Activated T-cell treated with anti-CD3 and anti-CD28 coated beads, Interleukin-2, amount 50 U/mL, for 4 hours (primary cell): Measurements from ENCODE around the gene ZMIZ2. TPM values are rescaled to one million over a fixed set of nuclear protein-coding genes. Genes with fewer than 3 reads are reported as not detected.
"Not testable (repeated sequence)": the region's sequence is repeated elsewhere in the genome, so short reads cannot be mapped to it uniquely, and the experiment has no call there.

Experiments
- ATAC-seq, 2 donors: fragments of 200-7000 bp; cut with Tn5 transposase; one replicate each; pipeline ENCODE4 v1.10.0; 2021
- DNase-seq: peaks from one replicate; pipeline ENCODE4 v3.0.0-alpha.2; 2020
- H3K27me3 Mint-ChIP-seq: one replicate; pipeline ENCODE4 v1.8.0; 2021; ENCODE audit warnings: low read depth, mixed read lengths
- H3K36me3 Mint-ChIP-seq: one replicate; pipeline ENCODE4 v1.8.0; 2022; ENCODE audit warnings: mixed read lengths; ENCODE audit not compliant: insufficient read depth
- H3K4me1 Mint-ChIP-seq: one replicate; pipeline ENCODE4 v1.8.0; 2021; ENCODE audit warnings: low read depth, mixed read lengths
- H3K4me3 Mint-ChIP-seq: one replicate; pipeline ENCODE4 v1.8.0; 2021; ENCODE audit warnings: mild to moderate bottlenecking, moderate library complexity, mixed read lengths
- H3K9me3 Mint-ChIP-seq: one replicate; pipeline ENCODE4 v1.8.0; 2021; ENCODE audit warnings: mixed read lengths
- total RNA-seq, 3 donors: library from RNA; stranded (reverse); gene quantifications; one replicate each; pipeline ENCODE4 v1.2.1, GENCODE V29; 2021

Gene ZMIZ2
- total RNA-seq, 3 donors from 2014 or later = 109 to 137 (median 118) TPM

- no peak for DNase-seq
- Mint-ChIP-seq H3K27me3 (no peaks in the 10 kb centered on the region), H3K36me3 (no peaks in the 10 kb centered on the region), H3K9me3 (no peaks in the 10 kb centered on the region), H3K4me3 (no peak overlapping the region), H3K4me1 (no peaks in the 10 kb centered on the region)
- no peak for ATAC-seq
Measured at GRCh38 chr7:44789990-44790389, 41.3 kb downstream of the ZMIZ2 start.

- H3K36me3 Mint-ChIP-seq = no peaks in the 10 kb centered on the region
- H3K4me3 Mint-ChIP-seq = no peak overlapping the region
- DNase-seq = no peak
- no peak for ATAC-seq
- H3K27me3 Mint-ChIP-seq = no peaks in the 10 kb centered on the region
- H3K9me3 Mint-ChIP-seq = no peaks in the 10 kb centered on the region
- H3K4me1 Mint-ChIP-seq = peaks cover 2% of the 10 kb centered on the region
Measured at GRCh38 chr7:44791278-44792219, 42.9 kb downstream of the ZMIZ2 start.

GRCh38 chr7:44793919-44794318, 45.3 kb downstream of the ZMIZ2 start:
- no peaks in the 10 kb centered on the region for H3K27me3 Mint-ChIP-seq
- ATAC-seq = no peak
- no peaks in the 10 kb centered on the region for H3K9me3 Mint-ChIP-seq
- H3K36me3 Mint-ChIP-seq = peaks cover 16% of the 10 kb centered on the region
- no peak overlapping the region for H3K4me3 Mint-ChIP-seq
- no peak for DNase-seq
- peaks cover 5% of the 10 kb centered on the region for H3K4me1 Mint-ChIP-seq

- DNase-seq = no peak
- Mint-ChIP-seq H3K27me3 (no peaks in the 10 kb centered on the region), H3K9me3 (no peaks in the 10 kb centered on the region), H3K4me1 (peaks cover 5% of the 10 kb centered on the region), H3K36me3 (peaks cover 17% of the 10 kb centered on the region), H3K4me3 (no peak overlapping the region)
- no peak for ATAC-seq
Measured at GRCh38 chr7:44794331-44794730, 45.7 kb downstream of the ZMIZ2 start.

GRCh38 chr7:44796034-44796503, 47.4 kb downstream of the ZMIZ2 start:
- ATAC-seq (peak; percentile 13 to 17), DNase-seq (no peak)
- Mint-ChIP-seq H3K9me3 (no peaks in the 10 kb centered on the region), H3K4me3 (peak overlapping the region; percentile 95), H3K27me3 (no peaks in the 10 kb centered on the region), H3K4me1 (peaks cover 21% of the 10 kb centered on the region), H3K36me3 (peaks cover 30% of the 10 kb centered on the region)

GRCh38 chr7:44796504-44797328, 48.1 kb downstream of the ZMIZ2 start, which contains the start of gene PPIA:
TSS of gene PPIA (plus strand) at chr7:44796681. CDS start at chr7:44796725, 44 bp downstream.
- peaks cover 37% of the 10 kb centered on the region for H3K36me3 Mint-ChIP-seq
- H3K9me3 Mint-ChIP-seq = no peaks in the 10 kb centered on the region
- H3K4me3 Mint-ChIP-seq = peak within 1 kb of the TSS; percentile 95
- ATAC-seq (peak; percentile 85 to 88), DNase-seq (peak; percentile 98)
- H3K4me1 Mint-ChIP-seq = peaks cover 27% of the 10 kb centered on the region
- H3K27me3 Mint-ChIP-seq = no peaks in the 10 kb centered on the region

GRCh38 chr7:44797329-44798258, 48.9 kb downstream of the ZMIZ2 start:
- peaks cover 40% of the 10 kb centered on the region for H3K36me3 Mint-ChIP-seq
- no peaks in the 10 kb centered on the region for H3K27me3 Mint-ChIP-seq
- no peaks in the 10 kb centered on the region for H3K9me3 Mint-ChIP-seq
- ATAC-seq (peak; percentile 45 to 51), DNase-seq (peak; percentile 76)
- peaks cover 29% of the 10 kb centered on the region for H3K4me1 Mint-ChIP-seq
- peak overlapping the region; percentile 95 for H3K4me3 Mint-ChIP-seq

- no peaks in the 10 kb centered on the region for H3K9me3 Mint-ChIP-seq
- DNase-seq (no peak), ATAC-seq (peak; percentile 1 to 2)
- no peaks in the 10 kb centered on the region for H3K27me3 Mint-ChIP-seq
- peaks cover 44% of the 10 kb centered on the region for H3K36me3 Mint-ChIP-seq
- H3K4me3 Mint-ChIP-seq = peak overlapping the region; percentile 95
- peaks cover 29% of the 10 kb centered on the region for H3K4me1 Mint-ChIP-seq
Measured at GRCh38 chr7:44798649-44799305, 50.1 kb downstream of the ZMIZ2 start.

GRCh38 chr7:44799939-44800338, 51.3 kb downstream of the ZMIZ2 start:
- H3K4me1 Mint-ChIP-seq = peaks cover 29% of the 10 kb centered on the region
- no peaks in the 10 kb centered on the region for H3K9me3 Mint-ChIP-seq
- DNase-seq = no peak
- ATAC-seq = no peak
- no peaks in the 10 kb centered on the region for H3K27me3 Mint-ChIP-seq
- H3K36me3 Mint-ChIP-seq = peaks cover 45% of the 10 kb centered on the region
- H3K4me3 Mint-ChIP-seq = peak overlapping the region; percentile 25

GRCh38 chr7:44801890-44802289, 53.2 kb downstream of the ZMIZ2 start:
- H3K36me3 Mint-ChIP-seq = peaks cover 46% of the 10 kb centered on the region
- no peaks in the 10 kb centered on the region for H3K27me3 Mint-ChIP-seq
- H3K4me1 Mint-ChIP-seq = peaks cover 27% of the 10 kb centered on the region
- H3K9me3 Mint-ChIP-seq = no peaks in the 10 kb centered on the region
- no peak for ATAC-seq
- DNase-seq = no peak
- H3K4me3 Mint-ChIP-seq = peak overlapping the region; percentile 16

- H3K4me1 Mint-ChIP-seq = peaks cover 27% of the 10 kb centered on the region
- H3K36me3 Mint-ChIP-seq = peaks cover 42% of the 10 kb centered on the region
- H3K27me3 Mint-ChIP-seq = no peaks in the 10 kb centered on the region
- no peaks in the 10 kb centered on the region for H3K9me3 Mint-ChIP-seq
- H3K4me3 Mint-ChIP-seq = no peak overlapping the region
- ATAC-seq = no peak
- no peak for DNase-seq
Measured at GRCh38 chr7:44802418-44803025, 53.9 kb downstream of the ZMIZ2 start.

GRCh38 chr7:44803828-44804519, 55.3 kb downstream of the ZMIZ2 start:
- Mint-ChIP-seq H3K4me1 (peaks cover 24% of the 10 kb centered on the region), H3K36me3 (peaks cover 30% of the 10 kb centered on the region)
- not testable (repeated sequence) for H3K27me3 Mint-ChIP-seq, H3K4me3 Mint-ChIP-seq, ATAC-seq, DNase-seq, H3K9me3 Mint-ChIP-seq
